Heart left ventricle (tissue), 16 donors: ENCODE results near the gene IL36A. TPM values are rescaled to one million over a fixed set of nuclear protein-coding genes. Genes with fewer than 3 reads are reported as not detected.

Experiments
- ATAC-seq, 4 donors: fragments of 200-7000 bp; cut with Tn5 transposase; one replicate each; pipeline ENCODE4 v1.9.1; 2020 to 2022; ENCODE audit warnings: moderate library complexity in 4 of 4, mild to moderate bottlenecking in 3 of 4, moderate number of reproducible peaks in 1 of 4
- DNase-seq, 5 donors: peaks; one replicate each; pipeline ENCODE4 v3.0.0-alpha.2; 2020
- H3K27ac ChIP-seq, 12 donors: fragments of 200-600 bp; sonication (generic) in 4 of 12; one replicate each; pipeline versions ENCODE4 v1.5.0 to v1.8.0; 2016 to 2022; ENCODE audit warnings: mild to moderate bottlenecking in 2 of 12
- H3K27me3 ChIP-seq, 9 donors: fragments of 200-600 bp; sonication (generic) in 2 of 9; one replicate each; pipeline versions ENCODE4 v1.5.1 to v1.8.0; 2016 to 2022; ENCODE audit warnings: mild to moderate bottlenecking in 3 of 9
- H3K36me3 ChIP-seq, 9 donors: fragments of 200-600 bp; sonication (generic) in 2 of 9; one replicate each; pipeline versions ENCODE4 v1.5.0 to v1.8.0; 2018 to 2022; ENCODE audit warnings: mild to moderate bottlenecking in 2 of 9
- H3K4me1 ChIP-seq, 12 donors: fragments of 200-600 bp; sonication (generic) in 4 of 12; one replicate each; pipeline versions ENCODE4 v1.5.0 to v1.8.0; 2016 to 2022; ENCODE audit warnings: mild to moderate bottlenecking in 3 of 12
- H3K4me3 ChIP-seq, 12 donors: fragments of 200-600 bp; sonication (generic) in 4 of 12; one replicate each; pipeline versions ENCODE4 v1.5.0 to v1.8.0; 2017 to 2022; ENCODE audit warnings: mild to moderate bottlenecking in 9 of 12, moderate library complexity in 4 of 12
- H3K9me3 ChIP-seq, 12 donors: fragments of 200-600 bp; sonication (generic) in 4 of 12; one replicate each; pipeline versions ENCODE4 v1.5.0 to v1.8.0; 2016 to 2022; ENCODE audit warnings: mild to moderate bottlenecking in 1 of 12
- CTCF ChIP-seq, 12 donors: fragments of 200-600 bp; sonication (generic) in 4 of 12; IDR thresholded peaks; one replicate each; pipeline versions ENCODE4 v1.5.0 to v1.8.0; 2018 to 2022; ENCODE audit warnings: antibody characterized with exemption in 12 of 12, mild to moderate bottlenecking in 5 of 12
- POLR2A ChIP-seq, 2 donors: fragments of 450-650 bp; IDR thresholded peaks; one replicate each; pipeline ENCODE4 v1.6.1; 2017; ENCODE audit warnings: antibody characterized with exemption in 2 of 2, mild to moderate bottlenecking in 2 of 2, moderate library complexity in 2 of 2
- WGBS, 4 donors: extraction: QIAGEN DNeasy Blood & Tissue Kit in 2 of 4; methylation state at CpG; one replicate each; pipeline versions ENCODE4 v1.1.5 to v1.1.7; 2013 to 2018; 5-methylcytosine and 5-hydroxymethylcytosine counted together
- intact Hi-C, 10 donors: fragments of 100-400 bp; cut with DNase I; formaldehyde crosslinking; loops; one replicate each; pipeline versions ENCODE4 v1.11.1 to v1.14.2; 2022
- polyA plus RNA-seq, 2 donors: library from polyadenylated mRNA; stranded (reverse); fragments of 200-250 nt; gene quantifications; one replicate each; pipeline ENCODE4 v1.2.3, GENCODE V29; 2013
- total RNA-seq, 9 donors: library from RNA; depleted of rRNA in 2 of 9; stranded (reverse); fragments of >200 nt in 2 of 9; fragmentation: NEBNext Ultra II Directional in 3 of 9; extraction: Animal tissue kit (Norgen Biotek cat#: 25700) in 3 of 9; gene quantifications; one replicate each; pipeline versions ENCODE4 v1.1.0 to v1.2.4, GENCODE V29; 2016 to 2023
- donor health status: ischemic (EF 13 %, LVEDD 7.1; RV severe dilation, severe dysfunction).
- donor health status: healthy with polysubstance abuse.
- donor health status: DM: no; HTN: yes; CAD: no.
- donor health status: DM: no; HTN: no; CAD: no.
- donor health status: ischemic (EF 25% LVEDD 6.9; RV normal size, moderate dysfunction).
- donor health status: ischemic (EF 25% LVEDD 5.7; RV mildly dilated, moderate dysfunction).
- donor health status: healthy.
- donor health status: DM: yes; HTN: yes; CAD: no.
- donor health status: ischemic (EF 35%, LVEDD 5.7; RV mildly dilated, moderate dysfunction).
- donor health status: nonischemic (EF 11% LVEDD 7.7; RV severe dilation, severe dysfunction).
- donor health status: DM: yes; HTN: yes; CAD: no.
- donor health status: PGD.
- donor health status: ischemic (EF 29% LVEDD 5.4; RV normal size, mild dysfunction).
- donor health status: nonischemic (EF 23%, LVEDD 6.1; RV moderate dilation, normal function).

IL36A gene
- total and polyA plus RNA-seq, 11 donors, result not detected

- H3K36me3 ChIP-seq, result no peaks in the 10 kb centered on the region
- H3K4me1 ChIP-seq, result no peaks in the 10 kb centered on the region
- peaks cover 0 to 30% (median 0%) of the 10 kb centered on the region in 9 donors for H3K27me3 ChIP-seq
- ATAC-seq (no peak), DNase-seq (no peak)
- TF ChIP-seq POLR2A (IDR thresholded peaks at IDR 0.05) (no peak), CTCF (IDR thresholded peaks at IDR 0.05) (no peak)
- intact Hi-C loops, result no loop called here
- WGBS, 4 donors, result 51 to 65% (median 59%) methylated on average over 4 of the region's 4 CpGs
- H3K27ac ChIP-seq, result no peak overlapping the region
- peaks cover 0 to 2% (median 0%) of the 10 kb centered on the region in 12 donors for H3K9me3 ChIP-seq
- H3K4me3 ChIP-seq, result no peak overlapping the region
Measured at GRCh38 chr2:113021312-113021711, 16.1 kb downstream of the IL36A start.

GRCh38 chr2:113024764-113025163 is 19.5 kb downstream of the IL36A start:
- no peak for TF ChIP-seq POLR2A (IDR thresholded peaks at IDR 0.05)
- no peak for TF ChIP-seq CTCF (IDR thresholded peaks at IDR 0.05)
- ATAC-seq (no peak), DNase-seq (no peak)
- no peak overlapping the region for H3K4me3 ChIP-seq
- H3K27me3 ChIP-seq, result peaks cover 0 to 44% (median 5%) of the 10 kb centered on the region in 9 donors
- H3K27ac ChIP-seq, result no peak overlapping the region
- H3K9me3 ChIP-seq, result no peaks in the 10 kb centered on the region
- H3K36me3 ChIP-seq, result no peaks in the 10 kb centered on the region
- intact Hi-C loops, result no loop called here
- H3K4me1 ChIP-seq, result no peaks in the 10 kb centered on the region
- WGBS, 4 donors, result 88 to 92% (median 91%) methylated on average over 2 of the region's 2 CpGs

- DNase-seq (no peak), ATAC-seq (no peak)
- intact Hi-C loops, result no loop called here
- no peak overlapping the region for H3K4me3 ChIP-seq
- no peaks in the 10 kb centered on the region for H3K36me3 ChIP-seq
- H3K4me1 ChIP-seq, result no peaks in the 10 kb centered on the region
- no peak for TF ChIP-seq CTCF (IDR thresholded peaks at IDR 0.05)
- no peak for TF ChIP-seq POLR2A (IDR thresholded peaks at IDR 0.05)
- H3K27ac ChIP-seq, result no peak overlapping the region
- peaks cover 0 to 49% (median 6%) of the 10 kb centered on the region in 9 donors for H3K27me3 ChIP-seq
- WGBS, 4 donors, result 45 to 56% (median 52%) methylated on average over 2 of the region's 2 CpGs
- no peaks in the 10 kb centered on the region for H3K9me3 ChIP-seq
Measured at GRCh38 chr2:113025737-113026136, 20.5 kb downstream of the IL36A start.

GRCh38 chr2:113027691-113028090 is 22.4 kb downstream of the IL36A start:
- Histone ChIP-seq H3K4me1 (no peaks in the 10 kb centered on the region), H3K27ac (no peak overlapping the region), H3K36me3 (no peaks in the 10 kb centered on the region), H3K9me3 (no peaks in the 10 kb centered on the region), H3K27me3 (peaks cover 0 to 35% (median 6%) of the 10 kb centered on the region in 9 donors), H3K4me3 (no peak overlapping the region)
- TF ChIP-seq POLR2A (IDR thresholded peaks at IDR 0.05) (no peak), CTCF (IDR thresholded peaks at IDR 0.05) (no peak)
- DNase-seq, result no peak
- no peak for ATAC-seq
- intact Hi-C loops, result no loop called here
- WGBS, 4 donors, result 65 to 75% (median 70%) methylated on average over 2 of the region's 2 CpGs
